H1 (cell line): ENCODE measurements around the gene ANXA6. TPM values are rescaled to one million over a fixed set of nuclear protein-coding genes. Genes with fewer than 3 reads are reported as not detected.

Source experiments
- BACH1 ChIP-seq: IDR thresholded peaks from 2 replicates; pipeline ENCODE4 v1.6.1; 2012; ENCODE audit warnings: low read length, improper control_type of control experiment
- CHD2 ChIP-seq: IDR thresholded peaks from 2 replicates; pipeline ENCODE4 v1.6.1; 2012; ENCODE audit warnings: low read length, improper control_type of control experiment
- FOSL1 ChIP-seq: IDR thresholded peaks from 2 replicates; pipeline ENCODE4 v1.6.1; 2011; ENCODE audit warnings: mild to moderate bottlenecking, low read depth, low read length, moderate library complexity; ENCODE audit not compliant: insufficient read depth
- MAFK ChIP-seq: IDR thresholded peaks from 2 replicates; pipeline ENCODE4 v1.6.1; 2012; ENCODE audit warnings: low read depth, mild to moderate bottlenecking, improper control_type of control experiment, low read length
- PHF8 ChIP-seq: fragments of 200-600 bp; sonication (generic); conservative IDR thresholded peaks from 2 replicates; pipeline ENCODE4 v1.7.1; 2012; ENCODE audit warnings: low read depth, mild to moderate bottlenecking, inconsistent platforms, low read length, moderate library complexity
- RNF2 ChIP-seq: fragments of 200-900, 300-1000 bp; sonication (generic); IDR thresholded peaks from 2 replicates; pipeline ENCODE4 v1.7.1; 2016; ENCODE audit warnings: borderline replicate concordance, low read depth, mild to moderate bottlenecking, antibody characterized with exemption, low read length; ENCODE audit not compliant: poor library complexity, severe bottlenecking; ENCODE audit errors: missing control alignments
- SIX5 ChIP-seq: IDR thresholded peaks from 2 replicates; pipeline ENCODE4 v1.6.1; 2011; ENCODE audit warnings: mild to moderate bottlenecking, low read depth, low read length
- SP2 ChIP-seq: IDR thresholded peaks from 2 replicates; pipeline ENCODE4 v1.6.1; 2012; ENCODE audit warnings: mild to moderate bottlenecking, low read length, inconsistent platforms
- TEAD4 ChIP-seq: IDR thresholded peaks from 2 replicates; pipeline ENCODE4 v1.6.1; 2012; ENCODE audit warnings: low read depth, low read length, inconsistent platforms, mixed read lengths
- YY1 ChIP-seq: IDR thresholded peaks from 2 replicates; pipeline ENCODE4 v1.6.1; 2011; ENCODE audit warnings: low read depth, mild to moderate bottlenecking, low read length
- polyA plus RNA-seq, 7 experiments: library from polyadenylated mRNA; depleted of rRNA in 3 of 7; stranded (reverse) in 5 of 7; unstranded in 2 of 7; fragments of >200 nt in 5 of 7; fragments of 200-250 nt in 2 of 7; gene quantifications; 1 replicate in 5 of 7; 2 replicates in 1 of 7; 4 replicates in 1 of 7; pipeline versions ENCODE4 v1.2.1 to v1.2.3, GENCODE V29; 2011 to 2013; ENCODE audit warnings: missing spikeins in 2 of 7, mixed read lengths in 2 of 7
- total RNA-seq: library from RNA; stranded (reverse); fragmentation: NEBNext Ultra II Directional; extraction: Animal tissue kit (Norgen Biotek cat#: 25700); gene quantifications from 2 replicates; pipeline ENCODE4 v1.2.1, GENCODE V29; 2021
- TF ChIP-seq, protein P1 (sequence below): fragments of 300-600 bp; sonication (generic); IDR thresholded peaks from 2 replicates; pipeline ENCODE4 v1.7.1; 2012; ENCODE audit warnings: low read length, moderate library complexity, mild to moderate bottlenecking, inconsistent platforms; ENCODE audit not compliant: insufficient replicate concordance

ANXA6 gene
- total and polyA plus RNA-seq, 2 of the 8 experiments (the other 6 are each of a cell fraction or from before 2014, with no cell fraction given): 61.3 to 78.6 TPM

DNA sequence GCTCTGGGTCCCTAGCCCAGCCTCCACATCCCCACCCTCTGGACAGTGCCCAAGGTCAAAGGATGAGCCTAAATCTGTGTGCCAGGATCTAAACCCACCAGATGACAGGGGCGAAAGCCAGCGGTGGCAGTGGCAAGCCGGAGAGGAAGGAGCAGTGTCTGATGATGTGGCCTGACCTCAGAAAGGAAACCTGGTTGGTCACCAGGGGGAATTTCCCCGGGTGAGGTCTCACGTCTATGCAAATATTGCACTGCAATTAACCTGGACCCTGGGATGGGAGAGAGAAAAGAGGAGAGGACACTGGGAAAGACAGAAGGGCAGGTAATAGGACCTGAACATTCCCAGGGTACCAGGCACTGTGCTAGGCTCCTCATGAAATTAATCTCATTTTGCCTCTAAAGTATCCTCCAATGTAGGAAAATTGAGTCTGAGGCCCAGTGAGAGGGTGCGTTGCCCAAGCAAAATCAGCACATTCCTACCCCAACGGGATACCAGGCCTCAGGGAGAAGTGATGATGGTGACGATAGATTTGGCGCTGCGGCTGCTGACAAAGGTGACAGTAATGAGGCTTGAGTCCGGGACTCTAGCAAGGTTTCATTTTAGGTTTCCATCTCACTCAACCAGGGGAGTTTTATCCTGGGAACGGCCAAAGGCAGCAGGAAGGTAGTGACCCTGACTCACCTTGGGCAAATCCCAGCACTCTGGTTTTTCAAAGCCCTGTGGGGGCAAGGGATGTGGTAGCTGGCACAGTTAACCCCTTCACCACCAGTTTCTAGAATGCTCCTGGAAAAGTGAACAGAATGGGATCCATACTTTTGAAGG, 63.3 kb downstream of the ANXA6 start (continued):
- TF ChIP-seq, protein P1, sequence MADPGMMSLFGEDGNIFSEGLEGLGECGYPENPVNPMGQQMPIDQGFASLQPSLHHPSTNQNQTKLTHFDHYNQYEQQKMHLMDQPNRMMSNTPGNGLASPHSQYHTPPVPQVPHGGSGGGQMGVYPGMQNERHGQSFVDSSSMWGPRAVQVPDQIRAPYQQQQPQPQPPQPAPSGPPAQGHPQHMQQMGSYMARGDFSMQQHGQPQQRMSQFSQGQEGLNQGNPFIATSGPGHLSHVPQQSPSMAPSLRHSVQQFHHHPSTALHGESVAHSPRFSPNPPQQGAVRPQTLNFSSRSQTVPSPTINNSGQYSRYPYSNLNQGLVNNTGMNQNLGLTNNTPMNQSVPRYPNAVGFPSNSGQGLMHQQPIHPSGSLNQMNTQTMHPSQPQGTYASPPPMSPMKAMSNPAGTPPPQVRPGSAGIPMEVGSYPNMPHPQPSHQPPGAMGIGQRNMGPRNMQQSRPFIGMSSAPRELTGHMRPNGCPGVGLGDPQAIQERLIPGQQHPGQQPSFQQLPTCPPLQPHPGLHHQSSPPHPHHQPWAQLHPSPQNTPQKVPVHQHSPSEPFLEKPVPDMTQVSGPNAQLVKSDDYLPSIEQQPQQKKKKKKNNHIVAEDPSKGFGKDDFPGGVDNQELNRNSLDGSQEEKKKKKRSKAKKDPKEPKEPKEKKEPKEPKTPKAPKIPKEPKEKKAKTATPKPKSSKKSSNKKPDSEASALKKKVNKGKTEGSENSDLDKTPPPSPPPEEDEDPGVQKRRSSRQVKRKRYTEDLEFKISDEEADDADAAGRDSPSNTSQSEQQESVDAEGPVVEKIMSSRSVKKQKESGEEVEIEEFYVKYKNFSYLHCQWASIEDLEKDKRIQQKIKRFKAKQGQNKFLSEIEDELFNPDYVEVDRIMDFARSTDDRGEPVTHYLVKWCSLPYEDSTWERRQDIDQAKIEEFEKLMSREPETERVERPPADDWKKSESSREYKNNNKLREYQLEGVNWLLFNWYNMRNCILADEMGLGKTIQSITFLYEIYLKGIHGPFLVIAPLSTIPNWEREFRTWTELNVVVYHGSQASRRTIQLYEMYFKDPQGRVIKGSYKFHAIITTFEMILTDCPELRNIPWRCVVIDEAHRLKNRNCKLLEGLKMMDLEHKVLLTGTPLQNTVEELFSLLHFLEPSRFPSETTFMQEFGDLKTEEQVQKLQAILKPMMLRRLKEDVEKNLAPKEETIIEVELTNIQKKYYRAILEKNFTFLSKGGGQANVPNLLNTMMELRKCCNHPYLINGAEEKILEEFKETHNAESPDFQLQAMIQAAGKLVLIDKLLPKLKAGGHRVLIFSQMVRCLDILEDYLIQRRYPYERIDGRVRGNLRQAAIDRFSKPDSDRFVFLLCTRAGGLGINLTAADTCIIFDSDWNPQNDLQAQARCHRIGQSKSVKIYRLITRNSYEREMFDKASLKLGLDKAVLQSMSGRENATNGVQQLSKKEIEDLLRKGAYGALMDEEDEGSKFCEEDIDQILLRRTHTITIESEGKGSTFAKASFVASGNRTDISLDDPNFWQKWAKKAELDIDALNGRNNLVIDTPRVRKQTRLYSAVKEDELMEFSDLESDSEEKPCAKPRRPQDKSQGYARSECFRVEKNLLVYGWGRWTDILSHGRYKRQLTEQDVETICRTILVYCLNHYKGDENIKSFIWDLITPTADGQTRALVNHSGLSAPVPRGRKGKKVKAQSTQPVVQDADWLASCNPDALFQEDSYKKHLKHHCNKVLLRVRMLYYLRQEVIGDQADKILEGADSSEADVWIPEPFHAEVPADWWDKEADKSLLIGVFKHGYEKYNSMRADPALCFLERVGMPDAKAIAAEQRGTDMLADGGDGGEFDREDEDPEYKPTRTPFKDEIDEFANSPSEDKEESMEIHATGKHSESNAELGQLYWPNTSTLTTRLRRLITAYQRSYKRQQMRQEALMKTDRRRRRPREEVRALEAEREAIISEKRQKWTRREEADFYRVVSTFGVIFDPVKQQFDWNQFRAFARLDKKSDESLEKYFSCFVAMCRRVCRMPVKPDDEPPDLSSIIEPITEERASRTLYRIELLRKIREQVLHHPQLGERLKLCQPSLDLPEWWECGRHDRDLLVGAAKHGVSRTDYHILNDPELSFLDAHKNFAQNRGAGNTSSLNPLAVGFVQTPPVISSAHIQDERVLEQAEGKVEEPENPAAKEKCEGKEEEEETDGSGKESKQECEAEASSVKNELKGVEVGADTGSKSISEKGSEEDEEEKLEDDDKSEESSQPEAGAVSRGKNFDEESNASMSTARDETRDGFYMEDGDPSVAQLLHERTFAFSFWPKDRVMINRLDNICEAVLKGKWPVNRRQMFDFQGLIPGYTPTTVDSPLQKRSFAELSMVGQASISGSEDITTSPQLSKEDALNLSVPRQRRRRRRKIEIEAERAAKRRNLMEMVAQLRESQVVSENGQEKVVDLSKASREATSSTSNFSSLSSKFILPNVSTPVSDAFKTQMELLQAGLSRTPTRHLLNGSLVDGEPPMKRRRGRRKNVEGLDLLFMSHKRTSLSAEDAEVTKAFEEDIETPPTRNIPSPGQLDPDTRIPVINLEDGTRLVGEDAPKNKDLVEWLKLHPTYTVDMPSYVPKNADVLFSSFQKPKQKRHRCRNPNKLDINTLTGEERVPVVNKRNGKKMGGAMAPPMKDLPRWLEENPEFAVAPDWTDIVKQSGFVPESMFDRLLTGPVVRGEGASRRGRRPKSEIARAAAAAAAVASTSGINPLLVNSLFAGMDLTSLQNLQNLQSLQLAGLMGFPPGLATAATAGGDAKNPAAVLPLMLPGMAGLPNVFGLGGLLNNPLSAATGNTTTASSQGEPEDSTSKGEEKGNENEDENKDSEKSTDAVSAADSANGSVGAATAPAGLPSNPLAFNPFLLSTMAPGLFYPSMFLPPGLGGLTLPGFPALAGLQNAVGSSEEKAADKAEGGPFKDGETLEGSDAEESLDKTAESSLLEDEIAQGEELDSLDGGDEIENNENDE: no peak
- no peak for TF ChIP-seq RNF2
- TF ChIP-seq SP2: no peak
- no peak for TF ChIP-seq BACH1
- TF ChIP-seq FOSL1: no peak
- no peak for TF ChIP-seq MAFK
- TF ChIP-seq PHF8: no peak
- TF ChIP-seq TEAD4: no peak
- no peak for TF ChIP-seq YY1
- no peak for TF ChIP-seq SIX5
- no peak for TF ChIP-seq CHD2
